GM19438 (cell line): ENCODE measurements around the gene ZNF117.
"Not testable (repeated sequence)": the region's sequence is repeated elsewhere in the genome, so short reads cannot be mapped to it uniquely, and the experiment has no call there.

ENCODE experiments used
- ATAC-seq: cut with Tn5 transposase; IDR thresholded peaks from one replicate; pipeline ENCODE4 v1.9.1; 2021; ENCODE audit warnings: low read depth; ENCODE audit not compliant: unreplicated experiment

ZNF117 gene

DNA sequence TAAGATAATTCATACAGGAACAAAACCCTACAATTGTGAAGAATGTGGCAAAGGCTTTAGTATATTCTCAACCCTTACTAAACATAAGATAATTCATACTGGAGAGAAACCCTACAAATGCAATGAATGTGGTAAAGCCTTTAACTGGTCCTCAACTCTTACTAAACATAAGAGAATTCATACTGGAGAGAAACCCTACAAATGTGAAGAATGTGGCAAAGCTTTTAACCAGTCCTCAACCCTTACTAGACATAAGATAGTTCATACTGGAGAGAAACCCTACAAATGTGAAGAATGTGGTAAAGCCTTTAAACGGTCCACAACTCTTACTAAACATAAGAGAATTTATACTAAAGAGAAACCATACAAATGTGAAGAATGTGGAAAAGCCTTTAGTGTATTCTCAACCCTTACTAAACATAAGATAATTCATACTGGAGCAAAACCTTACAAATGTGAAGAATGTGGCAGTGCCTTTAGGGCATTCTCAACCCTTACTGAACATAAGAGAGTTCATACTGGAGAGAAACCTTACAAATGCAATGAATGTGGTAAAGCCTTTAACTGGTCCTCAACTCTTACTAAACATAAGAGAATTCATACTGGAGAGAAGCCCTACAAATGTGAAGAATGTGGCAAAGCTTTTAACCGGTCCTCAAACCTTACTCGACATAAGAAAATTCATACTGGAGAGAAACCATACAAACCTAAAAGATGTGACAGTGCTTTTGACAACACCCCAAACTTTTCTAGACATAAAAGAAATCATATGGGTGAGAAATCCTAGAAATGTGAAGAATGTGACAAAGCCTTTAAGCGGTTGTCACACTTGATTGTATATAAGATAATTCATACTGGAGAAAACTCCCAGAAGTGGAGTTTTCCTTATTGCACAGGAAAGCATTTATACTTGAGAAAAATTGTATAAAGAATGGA lies 62.3 kb downstream of the ZNF117 start:
- not testable (repeated sequence) for ATAC-seq
